PC-3 (cell line): Measurements from ENCODE around the gene CNPY4. TPM values are rescaled to one million over a fixed set of nuclear protein-coding genes. Genes with fewer than 3 reads are reported as not detected.

Experiments used
- ATAC-seq: fragments of 200-7000 bp; cut with Tn5 transposase; 2 replicates; pipeline ENCODE4 v1.9.1; 2020; ENCODE audit warnings: mild to moderate bottlenecking, moderate library complexity
- BruUV-seq: library from RNA; stranded (reverse); fragments of 400-500 nt; replicated peaks from 2 replicates; lab custom pipeline; 2021; lab: Mats Ljungman, UMichigan
- CTCF ChIA-PET: fragments of 300-600 bp; sonication (Branson Sonifier 250); formaldehyde crosslinking; loops from one replicate; lab custom pipeline; 2022; ENCODE audit warnings: antibody characterized with exemption; lab: Charles Lee
- POLR2A ChIA-PET: fragments of 300-600 bp; sonication (Branson Sonifier 250); formaldehyde crosslinking; loops from one replicate; lab custom pipeline; 2022; ENCODE audit warnings: antibody characterized with exemption; ENCODE audit not compliant: unreplicated experiment; lab: Charles Lee
- DNase-seq: peaks from one replicate; pipeline ENCODE4 v3.0.0-alpha.2; 2015
- H2AFZ ChIP-seq: fragments of 300-600 bp; sonication (generic); 2 replicates; pipeline ENCODE4 v1.6.0; 2016; ENCODE audit warnings: antibody characterized with exemption, low read length
- H3F3A ChIP-seq: fragments of 300-600 bp; sonication (generic); one replicate; pipeline ENCODE4 v1.6.0; 2017; ENCODE audit warnings: antibody characterized with exemption, low read length, control low read depth, mild to moderate bottlenecking; ENCODE audit not compliant: unreplicated experiment
- H3K27ac ChIP-seq: fragments of 300-600 bp; sonication (generic); 2 replicates; pipeline ENCODE4 v1.5.1; 2016; ENCODE audit warnings: mild to moderate bottlenecking, low read length
- H3K27me3 ChIP-seq: fragments of 300-600 bp; sonication (generic); 2 replicates; pipeline ENCODE4 v1.6.1; 2016; ENCODE audit warnings: low read length, mixed read lengths
- H3K36me3 ChIP-seq: fragments of 300-600 bp; sonication (generic); 2 replicates; pipeline ENCODE4 v1.6.1; 2016; ENCODE audit warnings: low read depth, mixed run types, low read length, mixed read lengths
- H3K4me1 ChIP-seq: fragments of 300-600 bp; sonication (generic); 2 replicates; pipeline ENCODE4 v1.5.1; 2016; ENCODE audit warnings: low read length; ENCODE audit not compliant: insufficient read depth
- H3K4me2 ChIP-seq: fragments of 300-600 bp; sonication (generic); 2 replicates; pipeline ENCODE4 v1.6.0; 2016; ENCODE audit warnings: low read length
- H3K4me3 ChIP-seq: fragments of 300-600 bp; sonication (generic); 2 replicates; pipeline ENCODE4 v1.5.1; 2016; ENCODE audit warnings: mild to moderate bottlenecking, low read length, mixed read lengths
- H3K79me2 ChIP-seq: fragments of 300-600 bp; sonication (generic); 2 replicates; pipeline ENCODE4 v1.6.1; 2017; ENCODE audit warnings: low read length, mixed read lengths
- H3K9ac ChIP-seq: fragments of 300-600 bp; sonication (generic); 2 replicates; pipeline ENCODE4 v1.6.0; 2016; ENCODE audit warnings: mild to moderate bottlenecking, low read length
- H3K9me2 ChIP-seq: fragments of 300-600 bp; sonication (generic); replicated peaks from 2 replicates; pipeline ENCODE4 v1.6.1; 2016; ENCODE audit warnings: mixed run types, low read length, mixed read lengths
- H3K9me3 ChIP-seq: fragments of 300-600 bp; sonication (generic); 2 replicates; pipeline ENCODE4 v1.6.1; 2016; ENCODE audit warnings: low read length, mixed read lengths
- H4K20me1 ChIP-seq: fragments of 300-600 bp; sonication (generic); 2 replicates; pipeline ENCODE4 v1.6.1; 2016; ENCODE audit warnings: low read length, mixed read lengths
- CTCF ChIP-seq: fragments of 300-600 bp; sonication (generic); conservative IDR thresholded peaks from 2 replicates; pipeline ENCODE4 v1.5.1; 2017; ENCODE audit warnings: antibody characterized with exemption, low read depth, mild to moderate bottlenecking, low read length
- EZH2 ChIP-seq: fragments of 300-600 bp; sonication (generic); IDR thresholded peaks from one replicate; pipeline ENCODE4 v1.6.1; 2017; ENCODE audit warnings: antibody characterized with exemption, mild to moderate bottlenecking, low read length; ENCODE audit not compliant: unreplicated experiment
- EZH2phosphoT487 ChIP-seq: fragments of 300-600 bp; sonication (generic); IDR thresholded peaks from 2 replicates; pipeline ENCODE4 v1.6.1; 2018; ENCODE audit warnings: mild to moderate bottlenecking, antibody characterized with exemption, low read length, borderline replicate concordance
- intact Hi-C: fragments of 100-400 bp; cut with micrococcal nuclease; formaldehyde crosslinking; loops from 2 replicates; pipeline ENCODE4 v1.9.0; 2023
- total RNA-seq: library from RNA; depleted of rRNA; stranded (reverse); fragments of >200 nt; gene quantifications from 2 replicates; pipeline ENCODE4 v1.2.3, GENCODE V29; 2014

CNPY4 gene
- total RNA-seq, 1 experiment from 2014 or later, result 7.5 TPM

- Histone ChIP-seq H3K4me2 (peak overlapping the region; percentile 97), H3K4me3 (peak overlapping the region; percentile 98), H3K9me2 (no peaks in the 10 kb centered on the region), H3F3A (no peaks in the 10 kb centered on the region), H3K36me3 (no peaks in the 10 kb centered on the region), H4K20me1 (no peaks in the 10 kb centered on the region), H3K9ac (no peak overlapping the region; the same call in 1 of the 2 replicates), H3K4me1 (peaks cover 13% of the 10 kb centered on the region; the same call in 1 of the 2 replicates), H3K27ac (no peak overlapping the region), H3K27me3 (no peaks in the 10 kb centered on the region), H3K9me3 (no peaks in the 10 kb centered on the region), H3K79me2 (peaks cover 16% of the 10 kb centered on the region), H2AFZ (no peak overlapping the region)
- DNase-seq (no peak), ATAC-seq (no peak)
- intact Hi-C loops, result no loop called here
- TF ChIP-seq EZH2phosphoT487, result no peak
- TF ChIP-seq CTCF, result no peak
- TF ChIP-seq EZH2, result no peak
- CTCF ChIA-PET, result no interaction called here
- BruUV-seq, result no TSS peak
- POLR2A ChIA-PET, result no interaction called here
These were observed 1.3 kb downstream of the CNPY4 start for GRCh38 chr7:100120733-100121036.

- H3F3A ChIP-seq, result no peaks in the 10 kb centered on the region
- no peak overlapping the region for H3K27ac ChIP-seq
- H3K4me3 ChIP-seq, result no peak overlapping the region
- H3K9me3 ChIP-seq, result no peaks in the 10 kb centered on the region
- no peak for ATAC-seq
- ChIA-PET CTCF (no interaction called here), POLR2A (no interaction called here)
- H3K4me2 ChIP-seq, result no peak overlapping the region
- H3K27me3 ChIP-seq, result no peaks in the 10 kb centered on the region
- no peaks in the 10 kb centered on the region for H4K20me1 ChIP-seq
- no peaks in the 10 kb centered on the region for H3K9me2 ChIP-seq
- no peak for TF ChIP-seq EZH2
- H3K79me2 ChIP-seq, result peaks cover 21% of the 10 kb centered on the region
- no TSS peak for BruUV-seq
- no peak overlapping the region for H3K9ac ChIP-seq
- no peak for DNase-seq
- no peak overlapping the region for H2AFZ ChIP-seq
- no peaks in the 10 kb centered on the region for H3K36me3 ChIP-seq
- intact Hi-C loops, result no loop called here
- H3K4me1 ChIP-seq, result peaks cover 13% of the 10 kb centered on the region; the same call in 1 of the 2 replicates
These were observed 2.6 kb downstream of the CNPY4 start for GRCh38 chr7:100122067-100122466.

GRCh38 chr7:100122568-100122967, 3.1 kb downstream of the CNPY4 start:
- H3F3A ChIP-seq, result no peaks in the 10 kb centered on the region
- no peak overlapping the region for H2AFZ ChIP-seq
- H3K4me1 ChIP-seq, result peaks cover 13% of the 10 kb centered on the region; the same call in 1 of the 2 replicates
- H3K36me3 ChIP-seq, result no peaks in the 10 kb centered on the region
- no peak overlapping the region for H3K9ac ChIP-seq
- no peak overlapping the region for H3K4me3 ChIP-seq
- no peaks in the 10 kb centered on the region for H3K27me3 ChIP-seq
- H3K9me3 ChIP-seq, result no peaks in the 10 kb centered on the region
- H3K27ac ChIP-seq, result no peak overlapping the region
- no peaks in the 10 kb centered on the region for H4K20me1 ChIP-seq
- intact Hi-C loops, result no loop called here
- H3K4me2 ChIP-seq, result no peak overlapping the region
- no peak for DNase-seq
- ChIA-PET POLR2A (no interaction called here), CTCF (no interaction called here)
- H3K9me2 ChIP-seq, result no peaks in the 10 kb centered on the region
- BruUV-seq, result no TSS peak
- TF ChIP-seq CTCF, result no peak
- no peak for TF ChIP-seq EZH2
- TF ChIP-seq EZH2phosphoT487, result no peak
- ATAC-seq, result no peak
- H3K79me2 ChIP-seq, result peaks cover 21% of the 10 kb centered on the region
